Activated CD8-positive, alpha-beta T cell treated with anti-CD3 and anti-CD28 coated beads for 36 hours (primary cell): ENCODE results near the gene PTPRN2. TPM values are rescaled to one million over a fixed set of nuclear protein-coding genes. Genes with fewer than 3 reads are reported as not detected.

ENCODE experiments used
- ATAC-seq: fragments of 200-7000 bp; cut with Tn5 transposase; one replicate; pipeline ENCODE4 v1.10.0; 2021; ENCODE audit warnings: mild to moderate bottlenecking, moderate library complexity
- CTCF ChIA-PET: fragments of 350-600 bp; sonication (Branson Sonifier 250); formaldehyde crosslinking; loops from one replicate; lab custom pipeline; 2021; ENCODE audit warnings: antibody characterized with exemption; lab: Charles Lee
- POLR2A ChIA-PET: fragments of 350-600 bp; sonication (Branson Sonifier 250); formaldehyde crosslinking; loops from one replicate; lab custom pipeline; 2021; ENCODE audit warnings: antibody characterized with exemption; lab: Charles Lee
- DNase-seq: peaks from one replicate; pipeline ENCODE4 v3.0.0-alpha.2; 2020
- H3K27ac Mint-ChIP-seq: one replicate; pipeline ENCODE4 v1.8.0; 2021; ENCODE audit warnings: mild to moderate bottlenecking, mixed read lengths
- H3K27me3 Mint-ChIP-seq: one replicate; pipeline ENCODE4 v1.8.0; 2021; ENCODE audit warnings: mixed read lengths
- H3K36me3 Mint-ChIP-seq: one replicate; pipeline ENCODE4 v1.8.0; 2021; ENCODE audit warnings: low read depth, mixed read lengths
- H3K4me1 Mint-ChIP-seq: one replicate; pipeline ENCODE4 v1.8.0; 2021; ENCODE audit warnings: low read depth, mixed read lengths
- H3K4me3 Mint-ChIP-seq: one replicate; pipeline ENCODE4 v1.8.0; 2021; ENCODE audit warnings: mild to moderate bottlenecking, moderate library complexity, mixed read lengths
- H3K9me3 Mint-ChIP-seq: one replicate; pipeline ENCODE4 v1.8.0; 2021; ENCODE audit warnings: mixed read lengths
- CTCF ChIP-seq: fragments of 200-600 bp; IDR thresholded peaks from one replicate; pipeline ENCODE4 v1.8.0; 2022; ENCODE audit warnings: antibody characterized with exemption, mild to moderate bottlenecking
- intact Hi-C: fragments of 100-400 bp; cut with micrococcal nuclease; formaldehyde crosslinking; loops from one replicate; pipeline ENCODE4 v1.10.0; 2022
- total RNA-seq, 2 experiments: library from RNA; stranded (reverse); gene quantifications; one replicate each; pipeline ENCODE4 v1.2.3, GENCODE V29; 2021

The PTPRN2 gene
- total RNA-seq, 2 experiments from 2014 or later, result 0.49 to 0.65 TPM

GRCh38 chr7:157682946-157683746, 904.5 kb downstream of the PTPRN2 start:
- DNase-seq (no peak), ATAC-seq (no peak)
- ChIA-PET CTCF (no interaction called here), POLR2A (no interaction called here)
- no peak overlapping the region for H3K4me3 Mint-ChIP-seq
- H3K27ac Mint-ChIP-seq, result no peak overlapping the region
- H3K36me3 Mint-ChIP-seq, result no peaks in the 10 kb centered on the region
- no peak for TF ChIP-seq CTCF
- intact Hi-C loops, result no loop called here
- no peaks in the 10 kb centered on the region for H3K9me3 Mint-ChIP-seq
- peaks cover 16% of the 10 kb centered on the region for H3K4me1 Mint-ChIP-seq
- H3K27me3 Mint-ChIP-seq, result peaks cover 61% of the 10 kb centered on the region

DNA sequence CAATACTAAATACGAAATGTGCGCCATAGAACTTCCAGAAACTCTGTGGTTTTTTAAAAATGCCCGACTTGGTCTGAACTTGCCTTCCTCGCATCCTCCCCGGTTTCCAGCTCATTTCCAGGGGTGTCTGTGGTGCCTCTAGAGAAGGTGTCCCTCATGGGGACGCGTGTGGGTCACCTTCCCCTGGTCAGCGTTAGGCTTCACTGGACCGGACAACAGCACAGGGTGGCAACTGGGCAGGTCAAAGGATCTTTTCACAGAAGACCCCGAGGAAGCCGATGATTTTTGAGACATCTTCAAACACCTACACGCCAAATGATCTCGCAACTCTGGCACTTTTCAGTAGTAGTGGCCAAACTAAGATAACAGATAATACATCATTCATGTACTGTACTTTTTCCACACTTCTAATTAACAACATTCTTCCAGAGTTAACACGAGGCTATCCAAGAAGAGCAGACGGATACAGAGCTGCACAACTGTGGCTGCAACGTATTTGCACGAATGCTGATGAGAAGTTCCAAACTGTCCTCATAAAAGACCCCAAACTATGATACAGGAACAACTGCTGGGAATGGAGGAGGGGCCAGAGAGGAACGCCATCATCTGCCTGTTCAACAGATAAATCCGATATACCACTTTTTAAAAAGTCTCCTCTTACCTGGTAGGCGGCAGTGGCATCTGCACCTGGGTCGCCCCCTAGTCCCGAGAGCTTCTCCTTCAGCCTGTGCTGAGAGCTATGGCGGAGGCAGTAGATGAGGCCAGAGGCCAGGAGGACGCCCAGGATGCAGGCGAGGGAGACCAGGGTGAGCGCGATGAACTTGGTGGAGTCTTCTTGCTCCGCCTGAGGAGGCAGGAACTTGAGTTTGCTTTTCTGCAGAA, 905.3 kb downstream of the PTPRN2 start:
- peaks cover 16% of the 10 kb centered on the region for H3K4me1 Mint-ChIP-seq
- no peaks in the 10 kb centered on the region for H3K36me3 Mint-ChIP-seq
- CTCF ChIA-PET, result no interaction called here

DNA sequence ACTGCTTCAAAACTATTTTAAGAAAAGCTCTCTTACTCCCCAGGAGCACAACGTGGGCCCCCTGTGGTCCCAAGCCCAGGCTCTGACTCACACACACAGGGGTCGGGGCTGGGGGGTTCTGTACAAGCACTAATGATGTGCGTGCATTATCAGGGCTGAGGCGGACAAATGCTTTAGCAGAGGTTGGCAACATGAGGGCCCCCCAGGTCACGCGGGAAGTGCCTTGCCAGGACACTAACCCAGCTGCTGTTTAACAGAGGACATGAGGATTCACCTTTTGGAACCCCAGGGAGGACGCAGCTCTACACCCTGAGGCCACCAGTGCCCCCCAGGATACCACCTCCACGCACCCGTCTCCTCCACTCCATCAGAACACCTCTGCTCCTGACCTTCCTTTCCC, 908.0 kb downstream of the PTPRN2 start:
- CTCF ChIA-PET, result no interaction called here
- H3K4me1 Mint-ChIP-seq, result peaks cover 7% of the 10 kb centered on the region
- DNase-seq, result no peak
- H3K27ac Mint-ChIP-seq, result no peak overlapping the region
- TF ChIP-seq CTCF, result no peak
- no peak for ATAC-seq
- intact Hi-C loops, result no loop called here
- H3K27me3 Mint-ChIP-seq, result peaks cover 52% of the 10 kb centered on the region
- POLR2A ChIA-PET, result no interaction called here
- no peak overlapping the region for H3K4me3 Mint-ChIP-seq
- H3K9me3 Mint-ChIP-seq, result no peaks in the 10 kb centered on the region
- H3K36me3 Mint-ChIP-seq, result no peaks in the 10 kb centered on the region

More for the DNA sequence above, 905.3 kb downstream of the PTPRN2 start:
- no peaks in the 10 kb centered on the region for H3K9me3 Mint-ChIP-seq
- ATAC-seq (no peak), DNase-seq (no peak)
- TF ChIP-seq CTCF, result no peak
- peaks cover 60% of the 10 kb centered on the region for H3K27me3 Mint-ChIP-seq
- H3K27ac Mint-ChIP-seq, result no peak overlapping the region
- intact Hi-C loops, result no loop called here
- POLR2A ChIA-PET, result no interaction called here
- H3K4me3 Mint-ChIP-seq, result no peak overlapping the region

- ATAC-seq (no peak), DNase-seq (no peak)
- Mint-ChIP-seq H3K27ac (no peak overlapping the region), H3K4me3 (no peak overlapping the region), H3K27me3 (peaks cover 48% of the 10 kb centered on the region), H3K4me1 (peaks cover 2% of the 10 kb centered on the region), H3K9me3 (no peaks in the 10 kb centered on the region), H3K36me3 (no peaks in the 10 kb centered on the region)
- intact Hi-C loops, result no loop called here
- no peak for TF ChIP-seq CTCF
- ChIA-PET POLR2A (no interaction called here), CTCF (no interaction called here)
Observed at GRCh38 chr7:157678501-157678900, 909.1 kb downstream of the PTPRN2 start.
